CD1c-positive myeloid dendritic cell (primary cell): ENCODE results near the gene CD151.

Experiments used
- DNase-seq: peaks from one replicate; pipeline ENCODE4 v3.0.0-alpha.2; 2016; ENCODE audit errors: extremely low spot score

Gene CD151

GRCh38 chr11:815675-816432 lies 16.9 kb upstream of the CD151 start:
- no peak for DNase-seq

GRCh38 chr11:816433-816779 lies 16.3 kb upstream of the CD151 start:
- no peak for DNase-seq

GRCh38 chr11:818396-819128 lies 14.2 kb upstream of the CD151 start, which contains the start of gene PNPLA2:
Gene PNPLA2 (plus strand): TSS chr11:818914. CDS start chr11:819719, 805 bp downstream.
- DNase-seq, result peak; percentile 24

GRCh38 chr11:819129-819931 lies 13.4 kb upstream of the CD151 start:
- DNase-seq, result peak; percentile 94

- peak; percentile 94 for DNase-seq
Measured at GRCh38 chr11:819943-820649, 12.7 kb upstream of the CD151 start.

GRCh38 chr11:820655-821511 lies 11.9 kb upstream of the CD151 start:
- peak; percentile 82 for DNase-seq

GRCh38 chr11:821512-822371 lies 11.0 kb upstream of the CD151 start:
- peak; percentile 54 for DNase-seq

- DNase-seq, result no peak
Measured at GRCh38 chr11:823441-824291, 9.1 kb upstream of the CD151 start.

GRCh38 chr11:824292-824880 lies 8.4 kb upstream of the CD151 start:
- no peak for DNase-seq

GRCh38 chr11:824942-825341 lies 7.8 kb upstream of the CD151 start:
- DNase-seq, result no peak

GRCh38 chr11:825366-826226 lies 7.2 kb upstream of the CD151 start:
- no peak for DNase-seq

GRCh38 chr11:826227-826621 lies 6.5 kb upstream of the CD151 start:
- DNase-seq, result no peak

- DNase-seq, result no peak
Measured at GRCh38 chr11:826836-827145, 6.0 kb upstream of the CD151 start.

- DNase-seq, result no peak
Measured at GRCh38 chr11:827146-827896, 5.4 kb upstream of the CD151 start.

GRCh38 chr11:827897-828192 lies 4.9 kb upstream of the CD151 start, which contains the start of gene CRACR2B:
Gene CRACR2B (plus strand): TSS chr11:827919. CDS start chr11:828608, 689 bp downstream.
- DNase-seq, result no peak

- DNase-seq, result no peak
Measured at GRCh38 chr11:828506-829175, 4.1 kb upstream of the CD151 start.
